ENCODE results near the gene MRPL47.

Gene MRPL47

GRCh38 chr3:179591313-179591712 lies 13.1 kb downstream of the MRPL47 start:
- DNase-seq (ENCODE audit: low spot score) = no peak

- no peak for DNase-seq (ENCODE audit: low spot score)
These were observed 13.8 kb downstream of the MRPL47 start for GRCh38 chr3:179590669-179591068.

GRCh38 chr3:179589143-179589542 lies 15.3 kb downstream of the MRPL47 start:
- no peak for DNase-seq (ENCODE audit: low spot score)

GRCh38 chr3:179580992-179581391 lies 23.4 kb downstream of the MRPL47 start:
- no peak for DNase-seq (ENCODE audit: low spot score)

GRCh38 chr3:179565496-179565895 lies 38.9 kb downstream of the MRPL47 start:
- no peak for DNase-seq (ENCODE audit: low spot score)

- DNase-seq (ENCODE audit: low spot score) = peak; percentile 91
These were observed 41.1 kb downstream of the MRPL47 start for GRCh38 chr3:179563271-179563783.

- peak; percentile 99 for DNase-seq (ENCODE audit: low spot score)
These were observed 41.7 kb downstream of the MRPL47 start, which contains the start of gene ACTL6A for GRCh38 chr3:179562591-179563270. Gene ACTL6A (plus strand): TSS chr3:179562926. CDS start chr3:179563093, 167 bp downstream.

GRCh38 chr3:179560791-179561190 lies 43.6 kb downstream of the MRPL47 start:
- no peak for DNase-seq (ENCODE audit: low spot score)

GRCh38 chr3:179558742-179559364 lies 45.6 kb downstream of the MRPL47 start:
- DNase-seq (ENCODE audit: low spot score) = peak; percentile 80

GRCh38 chr3:179551349-179552105 lies 52.9 kb downstream of the MRPL47 start:
- no peak for DNase-seq (ENCODE audit: low spot score)

- no peak for DNase-seq (ENCODE audit: low spot score)
These were observed 57.6 kb downstream of the MRPL47 start for GRCh38 chr3:179546814-179547241.

GRCh38 chr3:179544981-179545645 lies 59.3 kb downstream of the MRPL47 start:
- DNase-seq (ENCODE audit: low spot score) = peak; percentile 77

GRCh38 chr3:179542375-179542774 lies 62.1 kb downstream of the MRPL47 start:
- DNase-seq (ENCODE audit: low spot score) = no peak

GRCh38 chr3:179541596-179541995 lies 62.8 kb downstream of the MRPL47 start:
- DNase-seq (ENCODE audit: low spot score) = no peak

GRCh38 chr3:179541094-179541493 lies 63.3 kb downstream of the MRPL47 start:
- no peak for DNase-seq (ENCODE audit: low spot score)

All from RKO (cell line).